HG02798 (cell line): ENCODE measurements around the gene GET4.
"Not testable (repeated sequence)": the region's sequence is repeated elsewhere in the genome, so short reads cannot be mapped to it uniquely, and the experiment has no call there.

Source experiments
- ATAC-seq: cut with Tn5 transposase; IDR thresholded peaks from one replicate; pipeline ENCODE4 v1.9.1; 2021; ENCODE audit warnings: mild to moderate bottlenecking; ENCODE audit not compliant: unreplicated experiment, poor library complexity

GET4 gene

GRCh38 chr7:867406-868188 lies 8.8 kb upstream of the GET4 start:
- ATAC-seq, result no peak

GRCh38 chr7:868189-868486 lies 8.2 kb upstream of the GET4 start:
- no peak for ATAC-seq

GRCh38 chr7:869348-869747 lies 7.0 kb upstream of the GET4 start:
- ATAC-seq, result no peak

- ATAC-seq, result no peak
These were observed 4.3 kb upstream of the GET4 start for GRCh38 chr7:871900-872537.

- not testable (repeated sequence) for ATAC-seq
These were observed 3.7 kb upstream of the GET4 start for GRCh38 chr7:872685-873084.

- ATAC-seq, result no peak
These were observed 2.9 kb upstream of the GET4 start for GRCh38 chr7:873367-874002.

GRCh38 chr7:874031-874749 lies 2.2 kb upstream of the GET4 start:
- ATAC-seq, result no peak

- no peak for ATAC-seq
These were observed 1.3 kb upstream of the GET4 start for GRCh38 chr7:875051-875450.

GRCh38 chr7:875476-876076 lies 778 bp upstream of the GET4 start:
- no peak for ATAC-seq

- peak; percentile 18 for ATAC-seq
These were observed 588 bp downstream of the GET4 start for GRCh38 chr7:876972-877311.

GRCh38 chr7:877312-878232 lies 1.2 kb downstream of the GET4 start:
- ATAC-seq, result no peak

GRCh38 chr7:879093-879492 lies 2.7 kb downstream of the GET4 start:
- ATAC-seq, result no peak

- no peak for ATAC-seq
These were observed 3.4 kb downstream of the GET4 start for GRCh38 chr7:879706-880105.

- no peak for ATAC-seq
These were observed 4.1 kb downstream of the GET4 start for GRCh38 chr7:880450-880849.

- no peak for ATAC-seq
These were observed 5.3 kb downstream of the GET4 start for GRCh38 chr7:881441-882234.

GRCh38 chr7:882336-883035 lies 6.1 kb downstream of the GET4 start:
- ATAC-seq, result no peak

GRCh38 chr7:883055-884021 lies 7.0 kb downstream of the GET4 start:
- no peak for ATAC-seq
